T1000 (cell line): Measurements from ENCODE around the gene SH2B3.

Source experiments
- DNase-seq: peaks from one replicate; lab custom pipeline; 2025; ENCODE audit warnings: mixed read lengths; lab: John Stamatoyannopoulos, UW

SH2B3 gene

GRCh38 chr12:111409403-111409779 is 3.7 kb downstream of the SH2B3 start:
- DNase-seq = peak; percentile 66

- peak; percentile 84 for DNase-seq
Measured at GRCh38 chr12:111409780-111410430, 4.2 kb downstream of the SH2B3 start.

GRCh38 chr12:111410431-111411184 is 4.9 kb downstream of the SH2B3 start:
- no peak for DNase-seq

GRCh38 chr12:111411185-111411764 is 5.6 kb downstream of the SH2B3 start:
- DNase-seq = no peak

- no peak for DNase-seq
Measured at GRCh38 chr12:111412007-111412829, 6.5 kb downstream of the SH2B3 start.

GRCh38 chr12:111412830-111413441 is 7.2 kb downstream of the SH2B3 start:
- no peak for DNase-seq

- DNase-seq = no peak
Measured at GRCh38 chr12:111413442-111414086, 7.8 kb downstream of the SH2B3 start.

GRCh38 chr12:111414711-111415252 is 9.1 kb downstream of the SH2B3 start:
- DNase-seq = no peak

GRCh38 chr12:111417290-111417689 is 11.6 kb downstream of the SH2B3 start:
- no peak for DNase-seq

GRCh38 chr12:111417784-111418593 is 12.3 kb downstream of the SH2B3 start:
- no peak for DNase-seq

GRCh38 chr12:111418594-111418880 is 12.8 kb downstream of the SH2B3 start:
- DNase-seq = no peak

GRCh38 chr12:111419784-111420183 is 14.1 kb downstream of the SH2B3 start:
- DNase-seq = no peak

GRCh38 chr12:111420494-111420893 is 14.8 kb downstream of the SH2B3 start:
- DNase-seq = no peak

GRCh38 chr12:111424189-111424792 is 18.6 kb downstream of the SH2B3 start:
- no peak for DNase-seq

GRCh38 chr12:111424793-111425251 is 19.1 kb downstream of the SH2B3 start:
- no peak for DNase-seq

- DNase-seq = no peak
Measured at GRCh38 chr12:111425655-111426054, 19.9 kb downstream of the SH2B3 start.

- no peak for DNase-seq
Measured at GRCh38 chr12:111426344-111427185, 20.8 kb downstream of the SH2B3 start.

- no peak for DNase-seq
Measured at GRCh38 chr12:111427417-111428074, 21.8 kb downstream of the SH2B3 start.
